ENCODE data around the gene USP3. TPM values are rescaled to one million over a fixed set of nuclear protein-coding genes. Genes with fewer than 3 reads are reported as not detected.

The USP3 gene
- total and polyA plus RNA-seq, 7 donors: 9.4 to 13.6 (median 10.9) TPM

DNA sequence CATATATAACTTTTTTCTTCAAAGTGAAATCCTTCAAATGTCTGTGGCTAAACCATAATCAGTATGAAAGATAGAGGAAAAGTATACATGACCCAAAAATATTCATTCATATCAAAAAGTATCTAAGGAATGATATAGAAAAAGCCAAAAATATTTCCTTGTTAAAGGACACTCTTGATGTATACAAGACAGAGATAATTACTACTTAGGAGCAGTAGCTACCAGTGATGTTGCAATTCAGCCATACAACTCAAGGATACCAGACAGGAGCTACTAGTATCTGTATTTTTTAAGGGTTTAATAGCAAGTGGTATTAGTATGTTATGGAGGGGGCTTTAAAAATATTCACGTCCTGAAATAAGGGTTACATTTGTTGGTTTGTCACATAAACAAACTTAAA, 129.8 kb downstream of the USP3 start:
- no peaks in the 10 kb centered on the region for H3K9me3 ChIP-seq
- H3K4me3 ChIP-seq: no peak overlapping the region
- TF ChIP-seq, protein P1, sequence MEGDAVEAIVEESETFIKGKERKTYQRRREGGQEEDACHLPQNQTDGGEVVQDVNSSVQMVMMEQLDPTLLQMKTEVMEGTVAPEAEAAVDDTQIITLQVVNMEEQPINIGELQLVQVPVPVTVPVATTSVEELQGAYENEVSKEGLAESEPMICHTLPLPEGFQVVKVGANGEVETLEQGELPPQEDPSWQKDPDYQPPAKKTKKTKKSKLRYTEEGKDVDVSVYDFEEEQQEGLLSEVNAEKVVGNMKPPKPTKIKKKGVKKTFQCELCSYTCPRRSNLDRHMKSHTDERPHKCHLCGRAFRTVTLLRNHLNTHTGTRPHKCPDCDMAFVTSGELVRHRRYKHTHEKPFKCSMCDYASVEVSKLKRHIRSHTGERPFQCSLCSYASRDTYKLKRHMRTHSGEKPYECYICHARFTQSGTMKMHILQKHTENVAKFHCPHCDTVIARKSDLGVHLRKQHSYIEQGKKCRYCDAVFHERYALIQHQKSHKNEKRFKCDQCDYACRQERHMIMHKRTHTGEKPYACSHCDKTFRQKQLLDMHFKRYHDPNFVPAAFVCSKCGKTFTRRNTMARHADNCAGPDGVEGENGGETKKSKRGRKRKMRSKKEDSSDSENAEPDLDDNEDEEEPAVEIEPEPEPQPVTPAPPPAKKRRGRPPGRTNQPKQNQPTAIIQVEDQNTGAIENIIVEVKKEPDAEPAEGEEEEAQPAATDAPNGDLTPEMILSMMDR (IDR thresholded peaks at IDR 0.05): no peak
- intact Hi-C loops (cut with DNase I): no loop called here
- 73 to 95% (median 87%) methylated on average over 1 of the region's 1 CpG for WGBS, 3 donors
- H3K36me3 ChIP-seq (ENCODE audit: insufficient read depth in 1 of 2, low read depth in 1 of 2): peaks cover 21 to 98% of the 10 kb centered on the region in 2 donors
- no peak overlapping the region for H3K27ac ChIP-seq
- no peaks in the 10 kb centered on the region for H3K4me1 ChIP-seq
- no peaks in the 10 kb centered on the region for H3K27me3 ChIP-seq (ENCODE audit: insufficient read depth in 3 of 3, low read length in 2 of 3)
- ATAC-seq: no peak
- no peak for DNase-seq

DNA sequence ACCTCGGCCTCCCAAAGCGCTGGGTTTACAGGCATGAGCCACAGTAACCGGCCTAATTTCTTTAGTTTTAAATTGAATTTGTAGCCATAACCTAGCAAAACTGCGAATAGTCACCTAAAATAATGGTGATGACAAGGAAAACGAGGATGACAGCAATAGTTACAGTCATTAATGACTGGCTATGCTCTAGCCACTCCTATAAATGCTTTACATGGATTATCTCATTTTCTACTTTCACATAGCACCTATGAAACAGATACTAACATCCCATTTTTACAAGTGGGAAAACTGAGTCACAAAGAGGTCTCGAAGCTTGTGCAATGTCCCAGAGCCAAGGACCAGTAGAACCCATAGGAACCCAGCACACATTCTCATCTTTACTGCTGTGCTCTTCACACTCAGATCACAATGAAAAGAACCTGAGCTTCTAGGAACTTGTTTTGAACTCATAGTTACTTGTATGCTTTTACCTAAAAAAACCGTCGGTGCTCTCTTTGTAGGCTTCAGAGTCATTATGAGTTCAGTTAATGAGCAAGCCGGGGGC, 132.2 kb downstream of the USP3 start:
- no peak overlapping the region for H3K27ac ChIP-seq
- H3K4me3 ChIP-seq: no peak overlapping the region
- H3K9me3 ChIP-seq: no peaks in the 10 kb centered on the region
- H3K4me1 ChIP-seq: no peaks in the 10 kb centered on the region
- ATAC-seq (no peak), DNase-seq (no peak)
- TF ChIP-seq, protein P1 (IDR thresholded peaks at IDR 0.05): no peak
- H3K36me3 ChIP-seq (ENCODE audit: insufficient read depth in 1 of 2, low read depth in 1 of 2): peaks cover 19 to 98% of the 10 kb centered on the region in 2 donors
- intact Hi-C loops (cut with DNase I): no loop called here
- no peaks in the 10 kb centered on the region for H3K27me3 ChIP-seq (ENCODE audit: insufficient read depth in 3 of 3, low read length in 2 of 3)
- WGBS, 3 donors: 97 to 98% (median 97%) methylated on average over 9 of the region's 9 CpGs

DNA sequence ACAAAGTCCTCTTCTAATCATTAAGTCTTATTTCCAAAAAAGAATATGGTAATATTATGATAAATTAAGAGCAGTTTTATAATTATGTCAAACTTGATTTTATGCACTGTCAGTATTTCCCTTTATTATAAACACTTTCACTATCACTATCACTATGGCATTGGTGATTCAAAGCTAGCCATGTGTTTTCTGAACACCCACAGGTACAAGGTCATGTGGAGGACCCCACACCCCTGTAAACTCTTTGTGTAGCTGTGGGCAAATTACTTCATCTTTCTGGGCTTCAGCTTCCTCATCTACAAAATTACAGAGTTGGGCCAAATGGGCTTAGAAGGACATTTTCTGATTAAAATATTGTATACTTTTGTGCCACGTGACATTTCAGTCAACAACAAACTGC, 134.4 kb downstream of the USP3 start:
- Histone ChIP-seq H3K4me1 (no peaks in the 10 kb centered on the region), H3K27me3 (ENCODE audit: insufficient read depth in 3 of 3, low read length in 2 of 3) (no peaks in the 10 kb centered on the region), H3K36me3 (ENCODE audit: insufficient read depth in 1 of 2, low read depth in 1 of 2) (peaks cover 8 to 98% of the 10 kb centered on the region in 2 donors), H3K9me3 (no peaks in the 10 kb centered on the region), H3K27ac (no peak overlapping the region), H3K4me3 (no peak overlapping the region)
- TF ChIP-seq, protein P1 (IDR thresholded peaks at IDR 0.05): no peak
- no peak for DNase-seq
- intact Hi-C loops (cut with DNase I): no loop called here
- ATAC-seq: no peak
- 88 to 96% (median 95%) methylated on average over 1 of the region's 1 CpG for whole genome bisulfite sequencing, 3 donors

DNA sequence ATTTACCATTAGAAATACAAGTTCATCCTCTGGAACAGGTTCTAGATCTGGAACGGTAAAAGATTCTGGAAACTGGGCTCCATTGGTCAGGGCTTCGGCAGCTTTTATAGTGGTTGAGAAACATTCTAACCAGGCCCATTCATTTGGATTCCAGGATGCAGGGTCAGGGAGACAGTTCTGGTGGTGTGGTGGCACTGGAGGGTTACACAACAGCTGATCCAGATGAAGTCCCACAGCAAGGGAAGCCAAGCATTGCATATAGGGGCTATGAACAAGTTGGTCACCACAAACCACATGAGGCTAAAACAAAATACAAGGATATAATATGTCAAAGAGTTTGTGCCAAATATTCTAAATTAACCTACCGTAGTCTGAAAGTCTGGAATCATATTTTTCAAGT, 135.8 kb downstream of the USP3 start:
- WGBS, 3 donors: 84 to 93% (median 86%) methylated on average over 3 of the region's 3 CpGs
- H3K9me3 ChIP-seq: no peaks in the 10 kb centered on the region
- H3K4me3 ChIP-seq: no peak overlapping the region
- H3K36me3 ChIP-seq (ENCODE audit: insufficient read depth in 1 of 2, low read depth in 1 of 2): peaks cover 8 to 100% of the 10 kb centered on the region in 2 donors
- no peaks in the 10 kb centered on the region for H3K4me1 ChIP-seq
- TF ChIP-seq, protein P1 (IDR thresholded peaks at IDR 0.05): no peak
- no peak for DNase-seq
- H3K27me3 ChIP-seq (ENCODE audit: insufficient read depth in 3 of 3, low read length in 2 of 3): no peaks in the 10 kb centered on the region
- peak in 1 of 4 donors; percentile 32 for ATAC-seq
- intact Hi-C loops (cut with DNase I): loop anchor here (5.0 kb wide), 2 partner anchors 47 to 52 kb away; no protein-coding TSS in a partner anchor
- H3K27ac ChIP-seq: no peak overlapping the region

Other genes starting within 250 kb of the USP3 start
- gene APH1B, start 227.0 kb upstream of the USP3 start, total RNA-seq: 1 to 10 TPM; 3.8 to 7.0 (median 4.6) TPM
- 1 to 10 TPM; 1.2 to 2.8 (median 1.4) TPM for gene APH1B, start 227.0 kb upstream of the USP3 start, polyA plus RNA-seq
- gene CA12, start 122.7 kb upstream of the USP3 start, total RNA-seq: under 1 TPM; 0.08 to 0.17 (median 0.17) TPM
- gene CA12, start 122.7 kb upstream of the USP3 start, polyA plus RNA-seq: under 1 TPM; 0.01 to 0.25 (median 0.09) TPM
- gene FBXL22, start 92.8 kb downstream of the USP3 start, total RNA-seq: 1 to 10 TPM in 1 of 4 donors, under 1 TPM in 3; 0.27 to 6.6 (median 0.63) TPM
- under 1 TPM; 0.17 to 0.66 (median 0.35) TPM for gene FBXL22, start 92.8 kb downstream of the USP3 start, polyA plus RNA-seq

All from psoas muscle (tissue), 8 donors.